Body of pancreas (tissue), 4 donors: ENCODE results near the gene HPSE2. TPM values are rescaled to one million over a fixed set of nuclear protein-coding genes. Genes with fewer than 3 reads are reported as not detected.

ENCODE experiments used
- ATAC-seq: fragments of 150-250 bp; one replicate; pipeline ENCODE4 v1.9.1; 2016
- DNase-seq, 4 donors: peaks; one replicate each; pipeline ENCODE4 v3.0.0-alpha.2; 2019
- H3K27ac ChIP-seq, 4 donors: fragments of 200-600 bp; sonication (generic); 1 replicate in 3 of 4; 2 replicates in 1 of 4; pipeline versions ENCODE4 v1.5.1 to v1.6.1; 2016 to 2019; ENCODE audit warnings: mild to moderate bottlenecking in 1 of 4, mixed read lengths in 1 of 4, moderate library complexity in 1 of 4
- H3K27me3 ChIP-seq, 2 donors: fragments of 200-600 bp; sonication (generic); one replicate each; pipeline ENCODE4 v1.6.0; 2016; ENCODE audit warnings: mild to moderate bottlenecking in 1 of 2
- H3K36me3 ChIP-seq, 2 donors: fragments of 200-600 bp; sonication (generic); replicated peaks in 1 of 2; 2 replicates each; pipeline ENCODE4 v1.5.1; 2016; ENCODE audit warnings: low read depth in 2 of 2; ENCODE audit not compliant: insufficient read depth in 1 of 2
- H3K4me1 ChIP-seq: fragments of 200-600 bp; sonication (generic); one replicate; pipeline ENCODE4 v1.6.0; 2016
- H3K4me3 ChIP-seq, 2 donors: fragments of 200-600 bp; sonication (generic); 1 replicate in 1 of 2; 2 replicates in 1 of 2; pipeline ENCODE4 v1.5.1; 2016 to 2019
- H3K9me3 ChIP-seq, 3 donors: fragments of 200-600 bp; sonication (generic); 1 replicate in 2 of 3; 2 replicates in 1 of 3; pipeline ENCODE4 v1.5.1; 2016
- CTCF ChIP-seq, 7 experiments: fragments of 450-650 bp in 4 of 7; fragments of 200-600 bp in 3 of 7; sonication (generic) in 3 of 7; IDR thresholded peaks; one replicate each; pipeline ENCODE4 v1.5.1; 2016 to 2019; ENCODE audit warnings: antibody characterized with exemption in 7 of 7
- POLR2A ChIP-seq, 3 donors: fragments of 450-650 bp; IDR thresholded peaks; one replicate each; pipeline ENCODE4 v1.6.1; 2016; ENCODE audit warnings: antibody characterized with exemption in 3 of 3, mild to moderate bottlenecking in 2 of 3
- WGBS, 2 donors: methylation state at CpG; one replicate each; pipeline ENCODE4 v1.1.5; 2017; 5-methylcytosine and 5-hydroxymethylcytosine counted together
- intact Hi-C: fragments of 100-400 bp; cut with DNase I; formaldehyde crosslinking; loops from one replicate; pipeline ENCODE4 v1.15.1; 2023
- total RNA-seq, 2 donors: library from RNA; depleted of rRNA; stranded (reverse); fragments of >200 nt; gene quantifications; one replicate each; pipeline ENCODE4 v1.1.0, GENCODE V29; 2016

HPSE2 gene
- total RNA-seq, 2 donors from 2014 or later: not detected

- intact Hi-C loops: no loop called here
- 35 to 50% methylated on average over 3 of the region's 3 CpGs for WGBS, 2 donors
- Histone ChIP-seq H3K36me3 (no peaks in the 10 kb centered on the region), H3K4me1 (no peaks in the 10 kb centered on the region), H3K27me3 (no peaks in the 10 kb centered on the region), H3K9me3 (no peaks in the 10 kb centered on the region), H3K27ac (no peak overlapping the region), H3K4me3 (no peak overlapping the region)
- no peak for ATAC-seq
- no peak for DNase-seq
- no peak for TF ChIP-seq POLR2A (IDR thresholded peaks at IDR 0.05)
- TF ChIP-seq CTCF (IDR thresholded peaks at IDR 0.05): no peak
Measured at GRCh38 chr10:99125879-99126278, 109.8 kb downstream of the HPSE2 start.

GRCh38 chr10:99124376-99124775, 111.3 kb downstream of the HPSE2 start:
- intact Hi-C loops: no loop called here
- TF ChIP-seq CTCF (IDR thresholded peaks at IDR 0.05) (no peak), POLR2A (IDR thresholded peaks at IDR 0.05) (no peak)
- 67 to 100% methylated on average over 1 of the region's 1 CpG for WGBS, 2 donors
- H3K27ac ChIP-seq: no peak overlapping the region
- no peaks in the 10 kb centered on the region for H3K9me3 ChIP-seq
- no peak overlapping the region for H3K4me3 ChIP-seq
- ATAC-seq (no peak), DNase-seq (no peak)
- H3K36me3 ChIP-seq: no peaks in the 10 kb centered on the region
- no peaks in the 10 kb centered on the region for H3K27me3 ChIP-seq
- H3K4me1 ChIP-seq: no peaks in the 10 kb centered on the region

GRCh38 chr10:99123851-99124250, 111.8 kb downstream of the HPSE2 start:
- intact Hi-C loops: no loop called here
- H3K4me1 ChIP-seq: no peaks in the 10 kb centered on the region
- no peaks in the 10 kb centered on the region for H3K27me3 ChIP-seq
- DNase-seq (no peak), ATAC-seq (no peak)
- WGBS, 2 donors: 69 to 80% methylated on average over 4 to 5 of the region's 5 CpGs
- no peak overlapping the region for H3K4me3 ChIP-seq
- no peak for TF ChIP-seq CTCF (IDR thresholded peaks at IDR 0.05)
- no peak for TF ChIP-seq POLR2A (IDR thresholded peaks at IDR 0.05)
- H3K27ac ChIP-seq: no peak overlapping the region
- no peaks in the 10 kb centered on the region for H3K36me3 ChIP-seq
- H3K9me3 ChIP-seq: no peaks in the 10 kb centered on the region

DNA sequence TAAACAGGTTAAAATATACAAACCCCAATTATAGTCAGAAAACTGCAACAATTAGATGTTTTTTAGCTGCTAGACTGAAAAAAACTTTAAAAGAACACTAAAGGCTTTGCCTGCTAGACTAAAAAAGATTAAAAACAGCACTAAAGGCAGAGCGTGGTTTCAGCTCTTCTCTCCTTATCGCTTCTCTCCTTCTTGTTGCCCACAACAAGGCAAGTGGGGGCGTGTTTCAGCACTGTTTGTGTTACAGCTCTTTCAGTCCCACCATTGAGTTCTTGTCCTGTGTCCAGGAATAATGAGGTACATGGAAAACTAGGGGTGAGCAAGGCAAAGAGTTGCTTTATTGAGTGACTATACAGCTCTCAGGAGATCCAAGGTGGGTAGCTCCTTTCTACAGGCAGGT, 112.3 kb downstream of the HPSE2 start:
- no peaks in the 10 kb centered on the region for H3K27me3 ChIP-seq
- no peaks in the 10 kb centered on the region for H3K4me1 ChIP-seq
- no peaks in the 10 kb centered on the region for H3K9me3 ChIP-seq
- H3K36me3 ChIP-seq: no peaks in the 10 kb centered on the region
- intact Hi-C loops: no loop called here
- ATAC-seq (no peak), DNase-seq (no peak)
- H3K4me3 ChIP-seq: no peak overlapping the region
- no peak overlapping the region for H3K27ac ChIP-seq
- TF ChIP-seq CTCF (IDR thresholded peaks at IDR 0.05) (no peak), POLR2A (IDR thresholded peaks at IDR 0.05) (no peak)
- 81% methylated on average over 3 of the region's 3 CpGs for WGBS, 2 donors

DNA sequence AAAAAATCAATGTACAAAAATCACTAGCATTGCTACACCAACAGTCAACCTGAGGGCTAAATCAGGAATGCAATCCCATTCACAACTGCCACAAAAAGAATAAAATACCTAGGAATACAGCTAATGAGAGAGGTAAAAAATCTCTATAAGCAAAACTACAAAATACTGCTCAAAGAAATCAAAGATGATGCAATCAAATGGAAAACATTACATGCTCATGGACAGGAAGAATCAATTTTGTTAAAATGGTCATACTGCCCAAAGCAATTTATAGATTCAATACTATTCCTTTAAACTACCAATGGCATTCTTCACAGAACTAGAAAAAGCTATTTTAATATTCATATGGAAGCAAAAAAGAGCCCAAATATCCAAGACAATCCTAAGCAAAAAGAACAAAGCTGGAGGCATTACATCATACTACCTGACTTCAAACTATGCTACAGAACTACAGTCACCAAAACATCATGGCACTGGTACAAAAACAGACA, 116.3 kb downstream of the HPSE2 start:
- ATAC-seq: no peak
- no peak for TF ChIP-seq POLR2A (IDR thresholded peaks at IDR 0.05)
- no peak for TF ChIP-seq CTCF (IDR thresholded peaks at IDR 0.05)
- H3K4me1 ChIP-seq: no peaks in the 10 kb centered on the region
- intact Hi-C loops: no loop called here
- H3K27ac ChIP-seq: no peak overlapping the region
- no peaks in the 10 kb centered on the region for H3K27me3 ChIP-seq
- H3K36me3 ChIP-seq: no peaks in the 10 kb centered on the region
- H3K4me3 ChIP-seq: no peak overlapping the region
- DNase-seq: no peak
- H3K9me3 ChIP-seq: no peaks in the 10 kb centered on the region
